ENCODE data around the gene COMMD7.

DNA sequence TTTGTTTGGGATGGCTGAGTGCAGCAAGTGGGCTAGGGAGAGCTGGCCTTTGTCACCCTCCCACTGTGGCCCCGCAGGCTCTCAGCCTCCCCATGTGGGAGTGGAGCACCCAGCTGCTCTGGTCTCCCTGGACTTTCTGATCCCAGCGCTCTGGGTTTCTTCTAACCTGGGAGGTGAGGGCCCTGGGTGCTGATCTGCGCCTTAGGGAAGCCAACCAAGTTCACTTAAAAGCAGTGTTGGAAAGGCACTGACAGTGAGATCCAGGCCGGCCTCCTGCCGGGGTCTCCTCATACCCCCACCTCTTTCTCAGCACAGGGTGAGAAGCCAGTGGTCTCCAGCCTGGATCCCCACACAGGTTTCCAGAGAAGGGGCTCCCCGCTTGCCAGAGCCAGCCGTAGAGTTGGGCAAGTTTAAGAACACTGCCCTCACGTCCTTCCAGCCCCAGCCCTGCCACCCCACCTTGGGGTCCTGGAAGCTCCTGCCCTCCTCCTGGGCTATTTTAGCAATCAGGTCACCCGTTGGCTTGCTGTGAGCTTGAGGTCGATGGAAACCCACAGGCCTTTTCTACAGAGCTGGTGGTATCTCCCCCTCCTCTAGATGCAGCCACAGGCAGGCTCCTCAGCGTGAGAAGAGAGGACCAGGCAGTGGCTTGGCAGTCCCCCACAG, 79.1 kb downstream of the COMMD7 start:
- TF ChIP-seq POLR2A (IDR thresholded peaks at IDR 0.05; ENCODE audit: low read length) (no peak), GATA1 (IDR thresholded peaks at IDR 0.05; ENCODE audit: low read depth, low read length) (no peak)
